Muscle layer of colon (tissue), 2 donors: ENCODE results near the gene ARMC10.
"Not testable (repeated sequence)": the region's sequence is repeated elsewhere in the genome, so short reads cannot be mapped to it uniquely, and the experiment has no call there.

ENCODE experiments used
- H3K27ac ChIP-seq: one replicate; pipeline ENCODE4 v1.7.0; 2013; ENCODE audit warnings: low read depth, mild to moderate bottlenecking, low read length, moderate library complexity
- H3K27me3 ChIP-seq, 2 donors: one replicate each; pipeline ENCODE4 v1.7.0; 2013; ENCODE audit warnings: low read length in 2 of 2, mild to moderate bottlenecking in 2 of 2; ENCODE audit not compliant: insufficient read depth in 2 of 2, control insufficient read depth in 1 of 2
- H3K36me3 ChIP-seq: one replicate; pipeline ENCODE4 v1.7.0; 2013; ENCODE audit warnings: mild to moderate bottlenecking, low read length; ENCODE audit not compliant: insufficient read depth
- H3K4me1 ChIP-seq: one replicate; pipeline ENCODE4 v1.7.0; 2013; ENCODE audit warnings: mild to moderate bottlenecking, low read length; ENCODE audit not compliant: insufficient read depth
- H3K4me3 ChIP-seq, 2 donors: one replicate each; pipeline ENCODE4 v1.7.0; 2013; ENCODE audit warnings: low read length in 2 of 2, low read depth in 1 of 2, mild to moderate bottlenecking in 1 of 2, moderate library complexity in 1 of 2
- H3K9ac ChIP-seq: one replicate; pipeline ENCODE4 v1.7.0; 2013; ENCODE audit warnings: low read length
- H3K9me3 ChIP-seq: one replicate; pipeline ENCODE4 v1.7.0; 2013; ENCODE audit warnings: mild to moderate bottlenecking, low read length
- donor health status: abdominal sarcoma.
- donor health status: Adenocarcinoma of cecum.

ARMC10 gene

DNA sequence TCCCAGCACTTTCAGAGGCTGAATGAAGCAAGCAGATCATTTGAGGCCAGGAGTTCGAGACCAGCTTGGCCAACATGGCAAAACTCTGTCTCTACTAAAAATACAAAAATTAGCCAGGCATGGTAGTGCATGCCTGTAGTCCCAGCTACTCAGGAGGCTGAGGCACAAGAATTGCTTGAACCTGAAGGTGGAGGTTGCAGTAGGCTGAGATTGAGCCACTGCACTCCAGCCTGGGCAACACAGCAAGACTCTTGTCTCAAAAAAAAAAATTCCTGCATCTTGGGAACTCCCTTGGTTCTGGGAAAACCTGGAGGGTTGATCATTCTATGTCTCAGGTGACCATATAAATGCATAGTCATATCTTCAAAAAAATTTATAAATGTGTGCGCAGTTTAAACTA lies 69.8 kb downstream of the ARMC10 start:
- not testable (repeated sequence) for H3K36me3 ChIP-seq, H3K4me3 ChIP-seq, H3K9me3 ChIP-seq, H3K27ac ChIP-seq, H3K27me3 ChIP-seq, H3K9ac ChIP-seq
- peaks cover 10% of the 10 kb centered on the region for H3K4me1 ChIP-seq

GRCh38 chr7:103148131-103148993 lies 73.4 kb downstream of the ARMC10 start:
- H3K36me3 ChIP-seq, result no peaks in the 10 kb centered on the region

More at GRCh38 chr7:103148131-103148993, 73.4 kb downstream of the ARMC10 start:
- Histone ChIP-seq H3K9me3 (no peaks in the 10 kb centered on the region), H3K27me3 (no peaks in the 10 kb centered on the region), H3K4me1 (peaks cover 10% of the 10 kb centered on the region), H3K4me3 (peak overlapping the region; percentile 69 to 73), H3K27ac (peak overlapping the region; percentile 73), H3K9ac (peak overlapping the region; percentile 34)
